Large intestine (tissue), 3 donors: Measurements from ENCODE around the gene HIVEP3. TPM values are rescaled to one million over a fixed set of nuclear protein-coding genes. Genes with fewer than 3 reads are reported as not detected.

Source experiments
- DNase-seq, 2 donors: peaks; one replicate each; pipeline versions ENCODE4 v3.0.0 to v3.0.0-alpha.2; 2013
- H3K27ac ChIP-seq: one replicate; pipeline ENCODE4 v1.5.1; 2013; ENCODE audit warnings: low read length
- H3K27me3 ChIP-seq: 2 replicates; pipeline ENCODE4 v1.6.1; 2013; ENCODE audit warnings: low read length; ENCODE audit not compliant: control insufficient read depth, insufficient read depth
- H3K36me3 ChIP-seq: 2 replicates; pipeline ENCODE4 v1.6.1; 2013; ENCODE audit warnings: low read length; ENCODE audit not compliant: control insufficient read depth, insufficient read depth
- H3K4me1 ChIP-seq: one replicate; pipeline ENCODE4 v1.6.1; 2013; ENCODE audit warnings: low read length; ENCODE audit not compliant: control insufficient read depth, insufficient read depth
- H3K4me3 ChIP-seq: one replicate; pipeline ENCODE4 v1.5.1; 2013; ENCODE audit warnings: low read length
- H3K9me3 ChIP-seq: one replicate; pipeline ENCODE4 v1.6.1; 2013; ENCODE audit warnings: mild to moderate bottlenecking, low read depth, low read length, moderate library complexity; ENCODE audit not compliant: control insufficient read depth
- WGBS: methylation state at CpG from one replicate; pipeline ENCODE4 v1.1.5; 2013; ENCODE audit warnings: low lambda C conversion rate; ENCODE audit not compliant: insufficient coverage; 5-methylcytosine and 5-hydroxymethylcytosine counted together
- polyA plus RNA-seq: library from polyadenylated mRNA; unstranded; fragments of 120-200 nt; gene quantifications from one replicate; pipeline ENCODE4 v1.2.1, GENCODE V29; 2013

HIVEP3 gene
- polyA plus RNA-seq, 1 donor: 2.6 TPM

DNA sequence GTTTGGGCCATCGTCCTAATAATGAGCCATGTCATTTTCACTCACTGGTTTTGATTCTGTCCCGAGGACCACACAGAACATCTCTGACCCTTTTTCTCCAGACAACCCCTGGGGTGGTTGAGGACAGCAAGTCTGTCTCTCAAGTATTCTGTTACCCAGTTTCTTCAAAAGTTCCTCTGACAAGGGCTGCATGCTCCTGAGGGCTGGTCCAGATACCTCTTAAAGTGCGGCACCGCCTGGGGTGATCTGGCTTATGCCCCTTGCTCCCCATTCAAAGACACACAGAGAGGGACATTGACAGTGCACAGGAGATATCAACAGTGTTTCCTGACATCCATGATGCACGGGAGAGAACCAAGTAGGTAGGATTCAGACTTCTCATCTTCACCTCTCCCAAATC, 301.4 kb downstream of the HIVEP3 start:
- Histone ChIP-seq H3K9me3 (no peaks in the 10 kb centered on the region), H3K27ac (no peak overlapping the region), H3K27me3 (peaks cover 6% of the 10 kb centered on the region), H3K36me3 (no peaks in the 10 kb centered on the region), H3K4me1 (no peaks in the 10 kb centered on the region), H3K4me3 (no peak overlapping the region)
- no peak for DNase-seq
- WGBS: no CpG with 5 or more reads among the region's 5 CpGs

DNA sequence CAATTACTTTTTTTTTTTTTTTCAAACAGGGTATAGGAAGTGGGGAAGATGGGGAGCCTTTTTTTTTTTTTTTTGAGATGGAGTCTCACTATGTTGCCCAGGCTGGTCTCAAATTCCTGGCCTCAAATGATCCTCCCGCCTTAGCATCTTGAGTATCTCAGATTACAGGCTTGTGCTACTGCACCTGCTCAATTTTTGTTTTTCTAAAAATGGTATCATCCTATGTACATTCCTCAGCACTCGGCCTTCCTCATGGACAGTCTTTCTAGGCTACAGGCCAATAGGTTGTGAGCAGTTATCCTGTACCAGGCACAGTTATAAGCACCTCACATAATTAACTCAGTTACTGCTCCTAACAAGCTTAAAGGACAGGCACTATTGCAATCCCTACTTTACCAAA, 302.2 kb downstream of the HIVEP3 start:
- no peaks in the 10 kb centered on the region for H3K9me3 ChIP-seq
- no peak overlapping the region for H3K27ac ChIP-seq
- no peak for DNase-seq
- H3K4me3 ChIP-seq: no peak overlapping the region
- H3K4me1 ChIP-seq: no peaks in the 10 kb centered on the region
- no CpG with 5 or more reads among the region's 2 CpGs for WGBS
- no peaks in the 10 kb centered on the region for H3K36me3 ChIP-seq
- H3K27me3 ChIP-seq: peaks cover 6% of the 10 kb centered on the region

DNA sequence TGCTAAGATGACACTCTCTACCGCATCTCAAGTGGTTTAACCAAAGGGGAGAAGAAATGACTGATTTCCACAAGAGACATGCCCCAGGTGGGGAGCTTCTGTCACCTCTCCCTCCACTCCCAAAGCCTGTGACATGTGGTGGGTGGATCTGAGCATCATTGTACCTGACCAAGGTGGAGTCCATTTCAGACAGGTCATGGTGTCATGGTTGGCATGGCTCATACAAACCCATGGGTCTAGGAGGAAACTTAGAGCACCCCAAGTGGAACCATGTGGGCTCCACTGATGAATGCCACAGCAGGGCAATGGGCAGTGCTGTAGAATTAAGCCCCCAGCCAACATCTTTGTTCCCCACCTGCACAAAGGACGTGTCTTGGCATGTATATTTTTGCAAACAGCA, 302.7 kb downstream of the HIVEP3 start:
- WGBS: no CpG with 5 or more reads among the region's 2 CpGs
- Histone ChIP-seq H3K4me3 (no peak overlapping the region), H3K4me1 (no peaks in the 10 kb centered on the region)

DNA sequence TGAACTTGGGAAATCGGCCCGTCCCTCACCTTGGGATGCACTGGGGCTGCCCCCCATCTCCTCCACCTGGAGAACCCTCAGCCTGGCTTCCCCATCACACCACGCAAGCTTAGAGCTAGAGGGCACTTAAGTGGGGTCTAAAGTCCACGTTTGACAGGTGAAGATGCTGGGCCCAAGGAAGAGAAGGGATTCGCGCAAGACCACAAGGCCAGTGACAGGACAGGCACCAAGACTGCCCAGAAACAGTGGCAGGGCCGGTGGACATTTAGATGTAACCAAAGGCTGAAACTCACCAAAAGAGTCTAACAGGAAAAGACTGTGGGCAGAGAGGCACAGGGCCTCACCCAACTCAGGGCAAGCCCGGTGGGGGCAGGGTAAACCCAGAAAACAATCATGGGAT, 303.4 kb downstream of the HIVEP3 start:
- Histone ChIP-seq H3K36me3 (no peaks in the 10 kb centered on the region), H3K9me3 (no peaks in the 10 kb centered on the region), H3K27ac (no peak overlapping the region), H3K4me3 (no peak overlapping the region), H3K27me3 (peaks cover 6% of the 10 kb centered on the region), H3K4me1 (no peaks in the 10 kb centered on the region)
- no CpG with 5 or more reads among the region's 8 CpGs for WGBS
- DNase-seq: no peak

More for the DNA sequence above, 302.7 kb downstream of the HIVEP3 start:
- Histone ChIP-seq H3K36me3 (no peaks in the 10 kb centered on the region), H3K27ac (no peak overlapping the region), H3K9me3 (no peaks in the 10 kb centered on the region), H3K27me3 (peaks cover 6% of the 10 kb centered on the region)
- no peak for DNase-seq

DNA sequence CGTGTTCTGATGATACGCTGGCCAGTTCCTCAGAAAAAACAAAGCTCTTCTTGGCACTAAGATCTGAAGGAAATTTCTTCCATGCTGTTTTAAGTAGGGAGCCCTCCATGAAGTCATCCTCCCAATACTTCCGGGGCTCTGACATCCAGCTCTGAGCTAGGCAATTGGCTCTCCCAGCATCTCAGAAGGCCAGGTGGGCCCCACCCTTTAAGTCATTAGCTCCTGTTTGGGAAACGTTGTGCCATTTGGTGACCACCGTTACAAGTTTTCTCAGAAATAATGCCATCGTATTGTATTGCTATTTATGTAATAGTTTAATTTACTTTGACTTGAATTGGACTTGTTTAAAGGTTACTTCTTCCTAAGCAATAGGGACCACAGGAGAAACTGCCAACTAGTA, 303.9 kb downstream of the HIVEP3 start:
- 90% methylated on average over 2 of the region's 6 CpGs for WGBS
- Histone ChIP-seq H3K27me3 (peaks cover 6% of the 10 kb centered on the region), H3K4me1 (no peaks in the 10 kb centered on the region), H3K27ac (no peak overlapping the region), H3K9me3 (no peaks in the 10 kb centered on the region), H3K36me3 (no peaks in the 10 kb centered on the region), H3K4me3 (no peak overlapping the region)
- DNase-seq: no peak

GRCh38 chr1:41613689-41614574, 304.8 kb downstream of the HIVEP3 start:
- 80% methylated on average over 1 of the region's 10 CpGs for WGBS
- Histone ChIP-seq H3K27ac (no peak overlapping the region), H3K4me1 (no peaks in the 10 kb centered on the region), H3K36me3 (no peaks in the 10 kb centered on the region), H3K4me3 (no peak overlapping the region), H3K27me3 (peaks cover 6% of the 10 kb centered on the region), H3K9me3 (no peaks in the 10 kb centered on the region)
- no peak for DNase-seq

GRCh38 chr1:41612953-41613352, 305.8 kb downstream of the HIVEP3 start:
- peaks cover 6% of the 10 kb centered on the region for H3K27me3 ChIP-seq
- no peak overlapping the region for H3K27ac ChIP-seq
- WGBS: no CpG with 5 or more reads among the region's 9 CpGs
- no peak for DNase-seq
- no peak overlapping the region for H3K4me3 ChIP-seq
- no peaks in the 10 kb centered on the region for H3K36me3 ChIP-seq
- H3K9me3 ChIP-seq: no peaks in the 10 kb centered on the region
- H3K4me1 ChIP-seq: no peaks in the 10 kb centered on the region

- no peaks in the 10 kb centered on the region for H3K9me3 ChIP-seq
- H3K27me3 ChIP-seq: peaks cover 6% of the 10 kb centered on the region
- no peaks in the 10 kb centered on the region for H3K4me1 ChIP-seq
- no peak overlapping the region for H3K4me3 ChIP-seq
- no peak for DNase-seq
- no peaks in the 10 kb centered on the region for H3K36me3 ChIP-seq
- no peak overlapping the region for H3K27ac ChIP-seq
- WGBS: 90% methylated on average over 2 of the region's 6 CpGs
These were observed 306.7 kb downstream of the HIVEP3 start for GRCh38 chr1:41611932-41612450.

- Histone ChIP-seq H3K4me1 (no peaks in the 10 kb centered on the region), H3K27me3 (peaks cover 6% of the 10 kb centered on the region), H3K36me3 (no peaks in the 10 kb centered on the region), H3K4me3 (no peak overlapping the region), H3K27ac (no peak overlapping the region), H3K9me3 (no peaks in the 10 kb centered on the region)
- DNase-seq: no peak
- WGBS: 71% methylated on average over 3 of the region's 17 CpGs
These were observed 307.4 kb downstream of the HIVEP3 start for GRCh38 chr1:41611068-41611931.

- Histone ChIP-seq H3K36me3 (no peaks in the 10 kb centered on the region), H3K27me3 (peaks cover 5% of the 10 kb centered on the region), H3K27ac (no peak overlapping the region), H3K9me3 (no peaks in the 10 kb centered on the region), H3K4me3 (no peak overlapping the region), H3K4me1 (no peaks in the 10 kb centered on the region)
- DNase-seq: no peak
- no CpG with 5 or more reads among the region's 4 CpGs for WGBS
These were observed 308.4 kb downstream of the HIVEP3 start for GRCh38 chr1:41610361-41610760.
